Measurements from ENCODE around the gene KLHL22. TPM values are rescaled to one million over a fixed set of nuclear protein-coding genes. Genes with fewer than 3 reads are reported as not detected.

KLHL22 gene
- total and polyA plus RNA-seq, 2 of the 8 experiments (the other 6 are each of a cell fraction or from before 2014, with no cell fraction given): 9.4 to 16.2 TPM

GRCh38 chr22:20456064-20456721, 39.4 kb downstream of the KLHL22 start:
- Histone ChIP-seq H3K56ac (replicated peaks; ENCODE audit: insufficient read length, low read depth, low read length) (no peak overlapping the region), H3K9ac (replicated peaks in 1 of 4; ENCODE audit: extremely low read depth in 1 of 4, low read depth in 3 of 4, low read length in 3 of 4) (0 out of 7 replicates have a peak overlapping the region, but pooled peaks of 1 of the 4 experiments have one; percentile 6), H3K4me2 (ENCODE audit: insufficient read depth in 1 of 2, low read depth in 2 of 2, low read length in 2 of 2) (no peak overlapping the region), H4K5ac (ENCODE audit: insufficient read length, low read depth, low read length) (no peak overlapping the region), H3K23me2 (ENCODE audit: low read depth, low read length) (no peaks in the 10 kb centered on the region), H3K14ac (ENCODE audit: insufficient read length) (no peak overlapping the region), H3K4ac (replicated peaks; ENCODE audit: insufficient read length, low read depth, low read length) (no peak overlapping the region), H3K27ac (ENCODE audit: low read depth, low read length) (no peak overlapping the region; the same call in 1 of the 2 replicates), H2AK5ac (ENCODE audit: low read depth, low read length) (no peak overlapping the region), H3K4me3 (ENCODE audit: extremely low read depth in 1 of 4, insufficient read depth in 2 of 4, low read depth in 3 of 4, low read length in 4 of 4) (no peak overlapping the region), H3K18ac (ENCODE audit: extremely low read depth, low read length) (no peak overlapping the region), H4K8ac (ENCODE audit: extremely low read depth, insufficient read depth, low read length) (no peak overlapping the region), H2BK120ac (replicated peaks; ENCODE audit: low read depth, low read length) (no peak overlapping the region), H3K36me3 (ENCODE audit: control insufficient read depth in 2 of 4, insufficient read depth in 4 of 4, low read length in 3 of 4) (no peaks in the 10 kb centered on the region; a peak in 1 of 8 replicates), H3K79me1 (ENCODE audit: low read depth, low read length) (no peaks in the 10 kb centered on the region), H3K23ac (ENCODE audit: insufficient read length) (no peak overlapping the region), H4K91ac (replicated peaks; ENCODE audit: insufficient read length, low read length) (no peak overlapping the region), H3K27me3 (replicated peaks in 1 of 4; ENCODE audit: control insufficient read depth in 3 of 4, extremely low read depth in 1 of 4, insufficient read depth in 3 of 4, low read length in 3 of 4) (no peaks in the 10 kb centered on the region), H4K20me1 (replicated peaks in 1 of 2; ENCODE audit: control insufficient read depth in 1 of 2, insufficient read depth in 2 of 2, low read length in 2 of 2) (no peaks in the 10 kb centered on the region), H3K79me2 (ENCODE audit: control insufficient read depth in 1 of 2, insufficient read depth in 2 of 2, low read length in 2 of 2) (no peaks in the 10 kb centered on the region), H2AFZ (ENCODE audit: low read length) (peak overlapping the region; percentile 93; the same call in 1 of the 2 replicates), H2BK5ac (ENCODE audit: low read depth, low read length) (no peak overlapping the region), H3K9me3 (ENCODE audit: insufficient read depth in 2 of 2, low read depth in 1 of 2, low read length in 1 of 2) (no peaks in the 10 kb centered on the region), H2BK15ac (ENCODE audit: low read length) (no peak overlapping the region), H2BK12ac (ENCODE audit: low read depth, low read length) (no peak overlapping the region), H3K4me1 (replicated peaks in 1 of 4; ENCODE audit: control insufficient read depth in 3 of 4, insufficient read depth in 4 of 4, low read length in 3 of 4) (peaks cover 0 to 2% (median under 1%) of the 10 kb centered on the region in 4 experiments; a peak in 2 of 7 replicates), H2BK20ac (ENCODE audit: low read length) (no peak overlapping the region)
- 4% methylated on average over 6 of the region's 6 CpGs; no CpG with 5 or more reads in 1 of the 2 experiments for WGBS, 2 experiments (ENCODE audit: extremely low coverage in 1 of 2, insufficient coverage in 1 of 2, insufficient read length in 1 of 2, insufficient replicate concordance in 2 of 2, low coverage in 1 of 2, low lambda C conversion rate in 2 of 2, missing lambda C conversion rate in 1 of 2)
- ChIA-PET POLR2A (ENCODE audit: partially characterized antibody) (interaction anchor here (1.3 kb wide), 1 partner anchor 37 kb away, joined by 4 read pairs; no protein-coding TSS in a partner anchor), CTCF (ENCODE audit: partially characterized antibody) (interaction anchor here (0.6 to 5.4 kb wide), 21 partner anchors 7 to 164 kb away, joined by 3 to 47 read pairs (median 4); partner anchors contain the start of gene DGCR6L)
- FAIRE-seq (peak; percentile 79), DNase-seq (ENCODE audit: low read depth in 1 of 2, low spot score in 2 of 2) (peak; percentile 71 to 86)
- no peak for TF ChIP-seq USF2 (IDR thresholded peaks at IDR 0.05; ENCODE audit: low read length)
- no peak for TF ChIP-seq E2F6 (IDR thresholded peaks at IDR 0.05)
- no peak for TF ChIP-seq FOSL1 (IDR thresholded peaks at IDR 0.05; ENCODE audit: insufficient read depth, low read depth, low read length)
- no peak for TF ChIP-seq ASH2L (IDR thresholded peaks at IDR 0.05; ENCODE audit: low read length)
- TF ChIP-seq SRF (IDR thresholded peaks at IDR 0.05; ENCODE audit: low read depth, low read length): no peak
- TF ChIP-seq SP4 (IDR thresholded peaks at IDR 0.05; ENCODE audit: low read length): no peak
- no peak for TF ChIP-seq SAP30 (IDR thresholded peaks at IDR 0.05; ENCODE audit: insufficient read depth, insufficient replicate concordance, low read length)
- TF ChIP-seq POU5F1 (IDR thresholded peaks at IDR 0.05; ENCODE audit: low read depth, low read length): no peak
- no peak for TF ChIP-seq BRCA1 (IDR thresholded peaks at IDR 0.05; ENCODE audit: low read depth, low read length)
- TF ChIP-seq TBP (IDR thresholded peaks at IDR 0.05; ENCODE audit: low read depth, low read length): no peak
- no peak for TF ChIP-seq EP300 (IDR thresholded peaks at IDR 0.05; ENCODE audit: borderline replicate concordance in 1 of 2, low read depth in 2 of 2, low read length in 2 of 2)

All from H1 (cell line).